ENCODE data around the gene MIER1. TPM values are rescaled to one million over a fixed set of nuclear protein-coding genes. Genes with fewer than 3 reads are reported as not detected.

Gene MIER1
- total and polyA plus RNA-seq, 9 of the 15 experiments (the other 6 are each of a cell fraction or from before 2014, with no cell fraction given) = 13.9 to 34.8 (median 21.5) TPM

- TF ChIP-seq MXD1 (CRISPR knock-in tag; IDR thresholded peaks at IDR 0.05; ENCODE audit: borderline replicate concordance, poor library complexity, severe bottlenecking) = peak; percentile 32
- TF ChIP-seq ZNF584 (CRISPR knock-in tag; IDR thresholded peaks at IDR 0.05; ENCODE audit: low read depth) = peak; percentile 82; the same call in 1 of the 2 replicates
- peak; percentile 76 for TF ChIP-seq ZNF23 (CRISPR knock-in tag; IDR thresholded peaks at IDR 0.05)
- TF ChIP-seq FOXA3 (CRISPR knock-in tag; conservative IDR thresholded peaks at IDR 0.05 in 1 of 2, IDR thresholded peaks at IDR 0.05 in 1 of 2) = peak in 1 of 2 experiments; percentile 26; a peak in 1 of 4 replicates
- peak; percentile 28; the same call in 1 of the 2 replicates for TF ChIP-seq GMEB1 (CRISPR knock-in tag; IDR thresholded peaks at IDR 0.05)
- TF ChIP-seq KLF6 (CRISPR knock-in tag; IDR thresholded peaks at IDR 0.05; ENCODE audit: borderline replicate concordance) = peak; percentile 90; the same call in 1 of the 2 replicates
- TF ChIP-seq ZNF592 (IDR thresholded peaks at IDR 0.05) = peak; percentile 92
- TF ChIP-seq SMAD3 (CRISPR knock-in tag; conservative IDR thresholded peaks at IDR 0.05) = peak; percentile 94
- TF ChIP-seq ZNF583 (CRISPR knock-in tag; IDR thresholded peaks at IDR 0.05) = peak; percentile 80; the same call in 1 of the 2 replicates
- TF ChIP-seq CREB3 (tag; conservative IDR thresholded peaks at IDR 0.05; ENCODE audit: low read depth) = peak; percentile 74
- TF ChIP-seq TCFL5 (CRISPR knock-in tag; conservative IDR thresholded peaks at IDR 0.05) = peak; percentile 87
- TF ChIP-seq ZBTB17 (CRISPR knock-in tag; IDR thresholded peaks at IDR 0.05) = 0 out of 2 replicates have a peak, but pooled peaks have one; percentile 40
- peak; percentile 90 for TF ChIP-seq ZNF41 (CRISPR knock-in tag; conservative IDR thresholded peaks at IDR 0.05)
- peak; percentile 79; the same call in 1 of the 2 replicates for TF ChIP-seq HIVEP1 (CRISPR knock-in tag; IDR thresholded peaks at IDR 0.05)
- TF ChIP-seq TSHZ1 (CRISPR knock-in tag; IDR thresholded peaks at IDR 0.05) = peak; percentile 68; the same call in 1 of the 2 replicates
- peak; percentile 67; the same call in 1 of the 2 replicates for TF ChIP-seq ZFP1 (CRISPR knock-in tag; IDR thresholded peaks at IDR 0.05)
- TF ChIP-seq MECOM (CRISPR knock-in tag; IDR thresholded peaks at IDR 0.05) = peak; percentile 71; the same call in 1 of the 2 replicates
Measured at GRCh38 chr1:66915203-66915602, 9.6 kb upstream of the MIER1 start (continued).

All from K562 (cell line).